Globus pallidus (tissue), 1 donor: ENCODE data around the gene ATAD3B.
"Not testable (repeated sequence)": the region's sequence is repeated elsewhere in the genome, so short reads cannot be mapped to it uniquely, and the experiment has no call there.

Source experiments
- DNase-seq: peaks from one replicate; pipeline ENCODE4 v3.0.0-alpha.2; 2015; ENCODE audit warnings: low spot score

ATAD3B gene

GRCh38 chr1:1513675-1514074 is 42.1 kb downstream of the ATAD3B start:
- not testable (repeated sequence) for DNase-seq

- not testable (repeated sequence) for DNase-seq
These were observed 42.8 kb downstream of the ATAD3B start for GRCh38 chr1:1514376-1514775.

GRCh38 chr1:1516923-1517322 is 45.4 kb downstream of the ATAD3B start:
- not testable (repeated sequence) for DNase-seq

GRCh38 chr1:1517973-1518620 is 46.5 kb downstream of the ATAD3B start:
- DNase-seq, result no peak

- not testable (repeated sequence) for DNase-seq
These were observed 47.0 kb downstream of the ATAD3B start for GRCh38 chr1:1518621-1519007.

GRCh38 chr1:1519805-1520505 is 48.4 kb downstream of the ATAD3B start:
- DNase-seq, result not testable (repeated sequence)

GRCh38 chr1:1521331-1521730 is 49.8 kb downstream of the ATAD3B start:
- no peak for DNase-seq

GRCh38 chr1:1522536-1522935 is 51.0 kb downstream of the ATAD3B start:
- not testable (repeated sequence) for DNase-seq

- DNase-seq, result not testable (repeated sequence)
These were observed 51.7 kb downstream of the ATAD3B start for GRCh38 chr1:1523226-1523625.

- DNase-seq, result not testable (repeated sequence)
These were observed 52.1 kb downstream of the ATAD3B start for GRCh38 chr1:1523651-1524050.

GRCh38 chr1:1524750-1525383 is 53.3 kb downstream of the ATAD3B start:
- not testable (repeated sequence) for DNase-seq

- DNase-seq, result not testable (repeated sequence)
These were observed 54.9 kb downstream of the ATAD3B start for GRCh38 chr1:1526476-1526875.

GRCh38 chr1:1527092-1527816 is 55.7 kb downstream of the ATAD3B start:
- no peak for DNase-seq

- DNase-seq, result no peak
These were observed 57.0 kb downstream of the ATAD3B start for GRCh38 chr1:1528301-1529267.

GRCh38 chr1:1529321-1529720 is 57.8 kb downstream of the ATAD3B start:
- DNase-seq, result no peak

- no peak for DNase-seq
These were observed 58.4 kb downstream of the ATAD3B start for GRCh38 chr1:1529936-1530335.

- DNase-seq, result no peak
These were observed 60.4 kb downstream of the ATAD3B start for GRCh38 chr1:1531947-1532346.

GRCh38 chr1:1533176-1533893 is 61.8 kb downstream of the ATAD3B start:
- DNase-seq, result not testable (repeated sequence)

GRCh38 chr1:1533894-1534291 is 62.3 kb downstream of the ATAD3B start:
- DNase-seq, result not testable (repeated sequence)

GRCh38 chr1:1534401-1535154 is 63.0 kb downstream of the ATAD3B start:
- DNase-seq, result no peak
